ENCODE results near the gene THEM5.

Gene THEM5

GRCh38 chr1:151819976-151820623 is 33.4 kb downstream of the THEM5 start:
- no peak for DNase-seq (ENCODE audit: low read depth in 2 of 2)

DNA sequence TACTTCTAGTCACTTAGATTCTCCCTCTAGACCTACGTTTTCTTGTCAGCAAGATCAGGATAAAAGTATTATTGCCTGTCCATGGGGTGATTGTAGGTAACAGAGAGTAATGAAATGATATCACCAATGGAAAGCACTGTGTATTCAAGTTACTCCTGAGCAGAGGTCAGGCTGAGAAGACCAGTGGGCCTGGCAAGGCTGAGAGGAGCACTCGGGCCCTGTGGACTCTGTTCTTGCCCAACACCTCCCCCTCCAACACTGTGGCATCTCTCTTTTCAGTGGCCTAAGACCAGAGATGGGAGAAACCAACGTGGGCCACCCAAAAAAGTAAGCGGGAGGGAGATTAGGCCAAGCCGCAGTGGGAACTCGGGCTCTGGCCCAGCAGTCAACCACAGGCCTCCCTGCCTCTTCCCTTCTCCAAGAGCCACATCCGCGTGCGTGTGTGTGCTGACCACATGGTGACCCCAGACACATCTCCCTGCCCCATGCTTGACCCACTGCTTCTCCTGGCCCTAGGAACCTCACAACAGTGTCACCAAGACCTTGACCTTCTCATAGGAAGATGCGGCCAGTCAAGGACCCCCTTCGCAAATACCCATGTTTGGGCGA is 34.2 kb downstream of the THEM5 start:
- no peak for DNase-seq (ENCODE audit: low read depth in 2 of 2)

DNA sequence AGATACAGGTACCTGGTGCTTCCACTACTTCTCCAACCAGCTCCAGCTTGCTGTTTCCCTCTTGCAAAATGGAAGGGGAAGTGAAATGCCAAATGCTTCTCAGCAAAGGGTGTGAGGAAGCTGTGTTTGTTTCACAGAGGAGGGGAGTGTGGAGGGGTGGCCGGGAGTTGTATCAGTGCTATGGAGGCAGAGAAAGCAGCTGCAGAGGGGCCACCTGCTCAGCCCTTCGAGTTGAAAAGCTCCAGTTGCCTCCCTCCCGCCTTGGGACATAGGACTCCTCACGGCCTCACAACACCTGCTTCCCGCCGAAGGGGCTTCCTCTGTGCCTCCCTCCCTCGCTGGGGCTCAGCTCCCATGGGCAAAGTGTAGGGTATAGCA is 36.2 kb downstream of the THEM5 start:
- DNase-seq (ENCODE audit: low read depth in 2 of 2), result no peak

DNA sequence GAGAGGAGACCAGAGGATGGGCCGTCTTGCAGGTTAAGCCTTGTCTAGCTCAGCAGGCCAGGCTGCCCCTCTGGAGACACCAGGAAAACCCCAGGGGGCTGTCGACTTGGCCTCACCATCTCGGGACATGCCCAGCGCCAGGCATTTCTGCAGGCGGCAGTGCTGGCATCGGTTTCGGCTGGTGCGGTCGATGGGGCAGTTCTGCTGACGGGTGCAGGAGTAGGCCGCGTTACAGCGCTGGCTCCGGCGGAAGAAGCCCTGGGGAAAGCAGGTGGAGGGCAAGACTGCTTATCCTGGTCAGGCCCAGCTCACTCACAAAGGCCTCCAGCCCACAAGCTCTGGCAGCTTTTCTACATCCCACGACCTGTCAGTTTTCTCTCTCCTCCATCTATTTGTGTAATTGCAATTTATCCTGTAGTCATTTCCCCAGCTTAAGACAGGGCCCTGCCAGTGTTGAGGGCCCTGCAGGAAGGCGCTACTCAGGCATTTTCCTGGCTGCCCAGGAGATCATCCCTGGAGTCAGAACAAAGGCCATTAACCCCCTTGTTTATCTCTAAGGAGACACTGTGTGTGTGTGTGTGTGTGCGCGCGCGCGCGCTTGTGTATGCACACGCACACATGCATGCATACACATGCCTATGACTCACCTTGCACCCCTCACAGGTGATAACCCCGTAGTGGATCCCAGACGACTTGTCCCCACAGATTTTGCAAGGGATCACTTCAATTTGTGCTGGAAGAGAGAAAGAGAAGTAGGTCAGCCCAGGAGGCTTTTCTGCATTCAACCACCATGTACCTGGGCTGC is 36.8 kb downstream of the THEM5 start:
- no peak for DNase-seq (ENCODE audit: low read depth in 2 of 2)

DNA sequence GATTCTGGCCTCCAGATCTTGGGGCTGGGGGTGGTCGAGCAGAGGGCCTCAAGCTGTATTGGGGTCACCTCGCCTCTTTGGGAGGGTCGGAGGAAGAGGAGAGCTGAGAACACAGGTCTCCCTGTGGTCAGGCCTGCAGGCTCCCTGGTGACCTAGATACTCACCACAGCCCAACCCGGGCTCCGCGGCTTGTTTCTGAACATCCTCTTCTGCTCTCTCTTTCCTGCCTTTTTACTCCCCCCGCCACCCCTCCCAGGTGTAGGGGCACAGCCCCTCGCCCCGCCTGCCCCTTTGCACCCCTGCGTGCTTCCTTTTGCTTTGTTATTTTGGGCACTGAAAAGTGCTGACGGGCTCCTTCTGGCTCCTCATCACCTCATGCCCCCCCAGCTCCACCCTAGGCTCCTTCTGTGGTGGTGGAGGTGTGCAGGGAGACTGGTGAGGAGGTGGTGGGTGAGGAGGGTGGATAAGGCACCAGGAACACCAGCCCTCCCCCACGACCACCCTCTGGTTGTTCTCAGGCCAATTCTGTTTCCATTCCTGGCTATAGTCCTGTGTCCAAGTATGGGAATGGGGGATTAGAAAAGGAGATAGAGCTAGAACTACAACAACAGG is 37.7 kb downstream of the THEM5 start:
- DNase-seq (ENCODE audit: low read depth in 2 of 2), result no peak

- no peak for DNase-seq (ENCODE audit: low read depth in 2 of 2)
Observed at GRCh38 chr1:151814971-151815545, 38.5 kb downstream of the THEM5 start.

- DNase-seq (ENCODE audit: low read depth in 2 of 2), result no peak
Observed at GRCh38 chr1:151814426-151814825, 39.1 kb downstream of the THEM5 start.

- DNase-seq (ENCODE audit: low read depth in 2 of 2), result no peak
Observed at GRCh38 chr1:151813271-151813977, 40.1 kb downstream of the THEM5 start.

DNA sequence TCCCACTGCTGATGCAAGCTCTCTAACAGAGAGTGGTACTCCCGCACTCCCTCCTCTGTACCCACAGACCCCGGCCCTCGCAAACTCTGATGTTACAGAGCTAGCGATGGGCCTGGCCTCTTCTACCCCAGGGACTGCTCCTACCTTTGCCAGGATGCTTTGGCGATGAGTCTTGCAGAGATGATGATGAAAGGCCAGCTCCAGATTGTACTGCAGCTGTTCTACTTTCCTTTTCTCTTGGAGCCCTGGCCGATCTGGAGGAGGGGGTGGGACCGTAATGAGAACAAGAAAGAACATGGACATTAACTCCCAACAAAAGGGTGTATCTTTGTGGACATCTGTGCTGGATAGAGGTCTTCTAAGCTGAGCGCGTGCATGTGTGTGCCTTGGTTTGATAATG is 42.3 kb downstream of the THEM5 start:
- no peak for DNase-seq (ENCODE audit: low read depth in 2 of 2)

DNA sequence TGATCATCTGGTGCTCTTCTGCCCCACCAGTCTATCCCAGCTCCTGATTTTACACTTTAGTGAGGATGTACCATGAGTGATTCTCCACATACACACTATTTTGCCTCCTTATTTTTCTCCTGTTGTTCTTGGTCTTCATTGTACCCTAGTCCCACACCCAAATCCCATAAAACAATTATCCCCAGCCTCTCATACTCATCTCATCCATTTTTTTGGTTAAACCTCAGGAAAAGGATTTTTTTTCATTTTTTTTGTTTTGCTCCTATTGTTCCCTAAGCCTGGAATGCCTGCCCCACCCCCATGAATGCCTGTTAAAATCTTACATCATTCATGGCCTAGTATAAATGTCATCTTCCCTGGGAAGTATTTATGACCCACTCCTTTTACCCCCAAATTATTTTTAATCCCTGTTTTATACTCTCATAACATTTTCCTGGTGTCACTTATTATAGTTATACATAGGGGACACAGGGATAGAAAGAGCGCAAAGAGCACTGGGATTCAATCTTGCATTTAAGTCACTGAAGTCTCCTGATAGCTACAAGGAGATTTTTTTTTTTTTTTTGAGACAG is 43.4 kb downstream of the THEM5 start:
- DNase-seq (ENCODE audit: low read depth in 2 of 2), result no peak

DNA sequence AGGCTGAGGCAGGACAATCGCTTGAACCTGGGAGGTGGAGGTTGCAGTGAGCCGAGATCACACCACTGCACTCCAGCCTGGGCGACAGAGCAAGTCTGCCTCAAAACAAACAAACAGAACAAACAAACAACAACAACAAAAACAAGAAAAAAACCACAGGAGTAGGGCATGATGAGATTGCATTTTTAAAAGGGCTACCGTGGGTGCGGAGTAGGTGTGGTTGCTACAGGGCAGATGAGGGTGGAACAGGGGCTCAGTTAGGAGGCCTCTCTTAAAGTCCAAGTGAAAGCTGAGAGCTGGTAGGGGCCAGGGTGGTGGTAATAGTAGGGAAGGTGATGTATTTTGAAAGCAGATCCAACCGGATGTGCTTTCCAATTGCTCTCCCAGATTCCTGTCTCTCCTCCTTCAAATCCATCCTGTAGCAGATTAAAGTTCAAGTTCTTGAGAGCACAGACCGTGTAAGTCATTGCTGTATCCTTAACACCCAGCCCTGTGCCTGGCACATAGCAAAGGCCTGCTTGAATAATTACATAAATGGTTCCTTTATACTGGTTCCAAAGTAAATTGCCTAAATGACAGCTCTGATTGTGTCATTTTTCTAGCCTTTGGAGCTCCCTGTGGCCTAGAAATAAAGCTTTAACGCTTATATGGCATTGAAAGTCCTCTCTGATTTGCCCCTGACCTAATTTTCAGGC is 44.1 kb downstream of the THEM5 start:
- DNase-seq (ENCODE audit: low read depth in 2 of 2), result no peak

GRCh38 chr1:151807766-151808165 is 45.7 kb downstream of the THEM5 start:
- no peak for DNase-seq (ENCODE audit: low read depth in 2 of 2)

DNA sequence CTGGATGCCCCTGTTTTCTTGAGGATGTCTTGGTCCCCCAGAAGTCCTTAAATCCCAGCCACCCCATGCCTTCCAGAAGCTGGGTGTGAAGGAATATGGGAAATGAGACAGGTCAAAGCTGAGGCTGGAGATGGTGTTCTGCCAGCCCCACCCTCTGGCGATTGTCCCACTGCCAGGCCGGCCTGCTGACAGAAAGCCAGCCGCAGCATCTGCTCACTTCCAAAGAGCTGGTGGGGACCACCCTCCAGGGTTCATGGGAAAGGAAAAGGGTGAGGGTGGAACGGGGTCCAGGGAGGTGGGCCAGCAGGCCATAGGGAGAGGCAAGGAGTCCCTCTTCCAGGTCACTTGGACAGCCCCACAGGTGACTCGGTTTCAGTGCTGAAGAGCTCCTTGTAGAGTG is 46.4 kb downstream of the THEM5 start:
- DNase-seq (ENCODE audit: low read depth in 2 of 2), result no peak

- DNase-seq (ENCODE audit: low read depth in 2 of 2), result no peak
Observed at GRCh38 chr1:151806170-151806569, 47.3 kb downstream of the THEM5 start.

DNA sequence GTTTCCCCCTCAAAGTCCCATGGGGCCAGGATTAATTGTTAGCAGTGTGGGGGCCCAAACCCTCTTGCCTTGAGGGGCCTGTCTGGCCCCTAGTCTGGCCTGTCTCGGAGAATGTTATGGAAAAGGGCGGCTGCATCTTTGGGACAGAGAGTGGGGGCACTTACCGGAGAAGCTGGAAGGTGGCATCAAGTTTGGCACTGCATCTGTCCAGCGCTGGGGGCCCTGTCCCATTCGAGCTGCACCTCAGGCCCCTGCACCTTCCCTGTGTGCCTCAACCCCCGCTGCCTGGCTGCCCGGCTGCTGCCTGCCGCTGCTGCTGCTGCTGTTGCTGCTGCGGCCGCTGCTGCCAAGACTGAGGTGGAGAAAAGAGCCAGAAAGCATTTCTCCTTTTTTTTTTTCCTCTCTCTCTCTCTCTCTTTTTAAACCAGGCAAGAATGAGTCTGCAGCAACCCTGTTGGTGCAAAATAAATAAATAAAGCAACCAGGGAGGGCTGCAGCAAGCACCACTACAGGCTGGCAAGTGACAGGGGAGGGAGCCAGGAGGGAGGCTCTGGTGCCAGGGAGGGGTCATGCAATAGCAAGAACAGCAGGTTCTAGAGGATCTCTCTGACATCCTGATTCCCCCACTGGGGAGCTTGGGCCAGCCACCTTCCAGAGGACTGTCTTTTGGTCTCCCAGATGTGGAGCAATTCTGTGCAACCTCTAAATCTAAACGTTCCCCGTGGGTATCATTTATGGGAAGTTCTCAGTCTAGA is 48.3 kb downstream of the THEM5 start, which contains the start of gene LINGO4:
Gene LINGO4 (minus strand): TSS at position 354 of the 755 bp plus-strand sequence. CDS start 2,715 bp downstream, outside the sequence.
- DNase-seq (ENCODE audit: low read depth in 2 of 2), result no peak

DNA sequence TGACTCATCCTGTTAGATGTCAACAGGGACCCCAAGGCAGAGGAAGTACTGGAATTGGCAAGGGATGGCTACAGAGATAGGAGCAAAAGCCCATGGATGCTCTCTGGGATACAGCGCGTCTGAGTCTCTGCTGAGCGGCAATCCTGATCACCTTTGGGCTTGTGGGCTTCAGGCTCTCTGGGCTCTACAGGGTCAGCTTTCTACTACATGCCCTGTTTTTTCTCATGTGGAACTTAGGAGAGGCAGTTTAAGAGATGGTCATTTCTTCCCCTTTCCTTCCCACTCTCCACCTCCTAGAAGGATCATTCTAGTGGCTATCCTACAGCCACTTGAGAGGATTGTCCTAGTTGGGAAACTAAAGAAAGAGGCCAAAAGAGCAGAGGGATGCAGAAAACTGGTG is 49.6 kb downstream of the THEM5 start:
- DNase-seq (ENCODE audit: low read depth in 2 of 2), result no peak

GRCh38 chr1:151803164-151803563 is 50.3 kb downstream of the THEM5 start:
- DNase-seq (ENCODE audit: low read depth in 2 of 2), result no peak

- no peak for DNase-seq (ENCODE audit: low read depth in 2 of 2)
Observed at GRCh38 chr1:151802372-151802771, 51.1 kb downstream of the THEM5 start.

DNA sequence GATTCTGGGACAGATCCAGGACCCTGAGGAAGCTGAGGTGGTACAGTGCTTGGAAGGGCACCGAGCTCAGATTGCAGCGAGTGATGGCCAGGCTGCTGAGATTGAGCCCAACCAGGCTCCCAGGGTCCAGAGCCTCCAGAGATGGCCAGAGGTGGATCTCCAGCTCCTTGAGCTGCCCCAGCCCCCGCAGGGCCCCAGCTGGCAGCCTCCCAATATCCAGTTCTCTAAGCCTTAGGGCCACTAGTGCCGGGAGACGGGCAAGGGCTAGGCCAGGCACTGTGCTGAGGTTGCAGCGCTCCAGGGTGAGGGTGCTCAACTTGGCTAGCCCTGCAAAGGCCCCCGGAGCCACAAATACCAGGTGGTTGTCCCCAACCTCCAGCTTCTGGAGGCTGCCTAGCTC is 51.7 kb downstream of the THEM5 start:
- no peak for DNase-seq (ENCODE audit: low read depth in 2 of 2)

GRCh38 chr1:151801310-151801820 is 52.1 kb downstream of the THEM5 start:
- DNase-seq (ENCODE audit: low read depth in 2 of 2), result no peak
